Measurements from ENCODE around the gene CDCA8. TPM values are rescaled to one million over a fixed set of nuclear protein-coding genes. Genes with fewer than 3 reads are reported as not detected.

CDCA8 gene
- total and polyA plus RNA-seq, 2 of the 13 experiments (the other 11 are each of a cell fraction or from before 2014, with no cell fraction given) = 24.1 to 38.6 TPM

DNA sequence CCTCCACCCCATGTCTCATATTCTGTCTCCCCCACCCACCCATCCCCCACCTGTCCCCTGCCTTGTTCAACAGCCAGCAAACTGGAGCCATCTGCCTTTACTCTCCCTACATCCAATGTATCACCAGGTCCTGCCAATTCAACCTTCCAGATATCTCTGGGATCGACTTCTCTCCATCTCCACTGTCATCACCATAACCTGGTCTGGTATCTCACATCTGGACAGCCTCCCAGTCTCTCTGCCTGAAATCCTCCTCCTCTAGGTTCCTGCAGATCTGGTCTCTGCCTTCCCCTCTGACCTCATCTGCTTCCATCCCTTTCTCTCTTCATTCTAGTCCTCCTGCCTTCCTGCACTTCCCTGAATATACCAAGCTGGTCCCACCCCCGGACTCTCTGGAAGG is 22.2 kb upstream of the CDCA8 start:
- no peak overlapping the region for H2AFZ ChIP-seq (ENCODE audit: low read length)
- in situ Hi-C loops (cut with HindIII; ENCODE audit: extremely low pct_ligation_motif_present, low pct_unique_long_range_greater_than_20kb) = no loop called here
- no peak overlapping the region for H3K4me2 ChIP-seq (ENCODE audit: low read depth, low read length)
- H4K20me1 ChIP-seq (ENCODE audit: insufficient read depth, low read length) = no peaks in the 10 kb centered on the region
- no peaks in the 10 kb centered on the region for H3K9me3 ChIP-seq (ENCODE audit: low read length)
- H3K79me2 ChIP-seq (ENCODE audit: insufficient read depth, low read length) = no peaks in the 10 kb centered on the region
- DNase-seq (ENCODE audit: low spot score) (no peak), ATAC-seq (no peak), FAIRE-seq (no peak)
- H3K27me3 ChIP-seq (ENCODE audit: control insufficient read depth in 1 of 2, insufficient read depth in 2 of 2, low read length in 2 of 2) = peaks cover 3 to 62% of the 10 kb centered on the region in 2 experiments; a peak in 3 of 5 replicates
- intact Hi-C loops (cut with micrococcal nuclease; ENCODE audit: unreplicated experiment) = no loop called here
- POLR2A ChIA-PET = no interaction called here
- H3K9ac ChIP-seq (ENCODE audit: insufficient read depth, low read depth, low read length) = no peak overlapping the region
- H3K36me3 ChIP-seq (replicated peaks in 1 of 2; ENCODE audit: control insufficient read depth in 1 of 2, insufficient read depth in 2 of 2, low read length in 2 of 2) = no peaks in the 10 kb centered on the region
- no TSS peak for BruUV-seq (replicated peaks)
- H3K4me1 ChIP-seq (ENCODE audit: insufficient read depth, low read length) = peaks cover 8% of the 10 kb centered on the region
- no peak overlapping the region for H3K27ac ChIP-seq (ENCODE audit: extremely low read length, insufficient read depth, low read length)
- TF ChIP-seq MTF2 (CRISPR knock-in tag; IDR thresholded peaks at IDR 0.05; ENCODE audit: borderline replicate concordance) = no peak
- no peak for TF ChIP-seq ISL2 (CRISPR knock-in tag; IDR thresholded peaks at IDR 0.05)
- no peak for TF ChIP-seq HDAC2 (CRISPR knock-in tag; IDR thresholded peaks at IDR 0.05)
- no peak for TF ChIP-seq LBX2 (CRISPR knock-in tag; IDR thresholded peaks at IDR 0.05; ENCODE audit: borderline replicate concordance)
- TF ChIP-seq, protein P1, sequence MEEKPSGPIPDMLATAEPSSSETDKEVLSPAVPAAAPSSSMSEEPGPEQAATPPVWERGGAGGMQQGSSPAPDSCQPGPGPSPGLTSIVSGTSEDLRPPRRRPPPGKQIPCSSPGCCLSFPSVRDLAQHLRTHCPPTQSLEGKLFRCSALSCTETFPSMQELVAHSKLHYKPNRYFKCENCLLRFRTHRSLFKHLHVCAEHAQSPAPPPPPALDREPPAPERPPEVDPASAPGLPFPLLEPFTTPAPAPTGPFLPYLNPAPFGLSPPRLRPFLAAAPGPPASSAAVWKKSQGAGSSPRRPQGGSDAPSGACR (CRISPR knock-in tag; IDR thresholded peaks at IDR 0.05) = no peak
- no peak for TF ChIP-seq TOE1 (CRISPR knock-in tag; IDR thresholded peaks at IDR 0.05)
- TF ChIP-seq ZNF589 (CRISPR knock-in tag; conservative IDR thresholded peaks at IDR 0.05) = no peak
- TF ChIP-seq, protein P2, sequence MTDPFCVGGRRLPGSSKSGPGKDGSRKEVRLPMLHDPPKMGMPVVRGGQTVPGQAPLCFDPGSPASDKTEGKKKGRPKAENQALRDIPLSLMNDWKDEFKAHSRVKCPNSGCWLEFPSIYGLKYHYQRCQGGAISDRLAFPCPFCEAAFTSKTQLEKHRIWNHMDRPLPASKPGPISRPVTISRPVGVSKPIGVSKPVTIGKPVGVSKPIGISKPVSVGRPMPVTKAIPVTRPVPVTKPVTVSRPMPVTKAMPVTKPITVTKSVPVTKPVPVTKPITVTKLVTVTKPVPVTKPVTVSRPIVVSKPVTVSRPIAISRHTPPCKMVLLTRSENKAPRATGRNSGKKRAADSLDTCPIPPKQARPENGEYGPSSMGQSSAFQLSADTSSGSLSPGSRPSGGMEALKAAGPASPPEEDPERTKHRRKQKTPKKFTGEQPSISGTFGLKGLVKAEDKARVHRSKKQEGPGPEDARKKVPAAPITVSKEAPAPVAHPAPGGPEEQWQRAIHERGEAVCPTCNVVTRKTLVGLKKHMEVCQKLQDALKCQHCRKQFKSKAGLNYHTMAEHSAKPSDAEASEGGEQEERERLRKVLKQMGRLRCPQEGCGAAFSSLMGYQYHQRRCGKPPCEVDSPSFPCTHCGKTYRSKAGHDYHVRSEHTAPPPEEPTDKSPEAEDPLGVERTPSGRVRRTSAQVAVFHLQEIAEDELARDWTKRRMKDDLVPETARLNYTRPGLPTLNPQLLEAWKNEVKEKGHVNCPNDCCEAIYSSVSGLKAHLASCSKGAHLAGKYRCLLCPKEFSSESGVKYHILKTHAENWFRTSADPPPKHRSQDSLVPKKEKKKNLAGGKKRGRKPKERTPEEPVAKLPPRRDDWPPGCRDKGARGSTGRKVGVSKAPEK (CRISPR knock-in tag; IDR thresholded peaks at IDR 0.05; ENCODE audit: borderline replicate concordance) = no peak
- TF ChIP-seq, protein P3, sequence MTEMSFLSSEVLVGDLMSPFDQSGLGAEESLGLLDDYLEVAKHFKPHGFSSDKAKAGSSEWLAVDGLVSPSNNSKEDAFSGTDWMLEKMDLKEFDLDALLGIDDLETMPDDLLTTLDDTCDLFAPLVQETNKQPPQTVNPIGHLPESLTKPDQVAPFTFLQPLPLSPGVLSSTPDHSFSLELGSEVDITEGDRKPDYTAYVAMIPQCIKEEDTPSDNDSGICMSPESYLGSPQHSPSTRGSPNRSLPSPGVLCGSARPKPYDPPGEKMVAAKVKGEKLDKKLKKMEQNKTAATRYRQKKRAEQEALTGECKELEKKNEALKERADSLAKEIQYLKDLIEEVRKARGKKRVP (CRISPR knock-in tag; IDR thresholded peaks at IDR 0.05) = no peak
- no peak for TF ChIP-seq ZNF614 (CRISPR knock-in tag; IDR thresholded peaks at IDR 0.05; ENCODE audit: borderline replicate concordance)
- TF ChIP-seq CREM (IDR thresholded peaks at IDR 0.05) = no peak
- no peak for TF ChIP-seq CREM (CRISPR knock-in tag; IDR thresholded peaks at IDR 0.05)
- TF ChIP-seq STAT5B (CRISPR knock-in tag; IDR thresholded peaks at IDR 0.05) = no peak
- TF ChIP-seq, protein P4, sequence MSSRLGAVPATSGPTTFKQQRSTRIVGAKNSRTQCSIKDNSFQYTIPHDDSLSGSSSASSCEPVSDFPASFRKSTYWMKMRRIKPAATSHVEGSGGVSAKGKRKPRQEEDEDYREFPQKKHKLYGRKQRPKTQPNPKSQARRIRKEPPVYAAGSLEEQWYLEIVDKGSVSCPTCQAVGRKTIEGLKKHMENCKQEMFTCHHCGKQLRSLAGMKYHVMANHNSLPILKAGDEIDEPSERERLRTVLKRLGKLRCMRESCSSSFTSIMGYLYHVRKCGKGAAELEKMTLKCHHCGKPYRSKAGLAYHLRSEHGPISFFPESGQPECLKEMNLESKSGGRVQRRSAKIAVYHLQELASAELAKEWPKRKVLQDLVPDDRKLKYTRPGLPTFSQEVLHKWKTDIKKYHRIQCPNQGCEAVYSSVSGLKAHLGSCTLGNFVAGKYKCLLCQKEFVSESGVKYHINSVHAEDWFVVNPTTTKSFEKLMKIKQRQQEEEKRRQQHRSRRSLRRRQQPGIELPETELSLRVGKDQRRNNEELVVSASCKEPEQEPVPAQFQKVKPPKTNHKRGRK (CRISPR knock-in tag; IDR thresholded peaks at IDR 0.05) = no peak
- no peak for TF ChIP-seq KAT2B (IDR thresholded peaks at IDR 0.05; ENCODE audit: borderline replicate concordance, low read depth, low read length)
- TF ChIP-seq ZNF619 (CRISPR knock-in tag; IDR thresholded peaks at IDR 0.05) = no peak
- CTCF ChIA-PET (ENCODE audit: low intra/inter-chr PET ratio, low total read pairs) = no interaction called here
- no peak overlapping the region for H3K4me3 ChIP-seq (replicated peaks in 1 of 3; ENCODE audit: insufficient read depth in 1 of 3, low read depth in 2 of 3, low read length in 3 of 3)
- WGBS (ENCODE audit: low lambda C conversion rate) = 0% methylated on average over 2 of the region's 2 CpGs

Data from HepG2 (cell line).